Superior temporal gyrus (tissue), 1 donor: ENCODE data around the gene TAB2.
"Not testable (repeated sequence)": the region's sequence is repeated elsewhere in the genome, so short reads cannot be mapped to it uniquely, and the experiment has no call there.

Source experiments
- DNase-seq: peaks from one replicate; pipeline ENCODE4 v3.0.0-alpha.2; 2016; ENCODE audit errors: extremely low spot score

The TAB2 gene

DNA sequence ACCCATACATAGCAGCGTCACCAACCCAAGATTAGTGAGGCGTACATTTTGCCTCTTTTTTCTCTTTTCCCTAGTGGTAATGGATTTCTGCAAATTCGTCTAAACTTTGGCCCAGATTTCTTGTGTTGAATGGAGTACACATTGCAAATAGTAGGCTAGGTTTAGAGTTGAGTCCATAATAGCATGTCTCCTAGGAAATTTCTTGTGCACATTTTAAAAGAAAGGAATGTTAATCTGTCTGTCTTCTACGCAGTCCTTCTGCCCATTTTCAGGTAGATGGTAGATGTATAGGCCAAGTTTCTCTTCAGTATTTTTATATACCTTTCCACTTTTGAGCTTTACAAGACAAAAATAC lies 15.7 kb downstream of the TAB2 start:
- DNase-seq = no peak

- no peak for DNase-seq
Measured at GRCh38 chr6:149334201-149334600, 16.7 kb downstream of the TAB2 start.

DNA sequence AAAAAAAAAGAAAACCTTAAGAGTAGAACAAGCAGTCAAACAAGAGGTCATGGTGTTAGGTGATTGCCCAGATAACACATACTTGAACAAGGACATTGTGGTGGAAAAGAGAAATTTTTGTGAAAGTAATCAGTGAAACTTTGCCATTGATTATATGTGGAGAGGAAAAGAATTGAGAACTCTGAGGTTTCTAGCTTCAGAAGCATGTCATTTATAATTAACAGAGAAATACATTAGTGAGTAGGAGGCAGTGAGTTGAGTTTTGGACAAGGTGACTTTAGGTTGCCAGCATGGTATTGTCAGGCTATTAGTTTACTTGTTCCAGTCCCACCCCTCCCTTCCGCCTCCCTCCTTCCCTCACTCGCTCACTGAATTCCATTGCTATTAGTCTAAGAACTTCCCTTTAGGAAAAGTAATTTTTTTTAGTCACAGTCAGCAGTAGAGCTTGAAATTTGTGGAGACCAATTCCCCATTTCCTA lies 17.2 kb downstream of the TAB2 start:
- DNase-seq = no peak

- DNase-seq = no peak
Measured at GRCh38 chr6:149335924-149336608, 18.6 kb downstream of the TAB2 start.

- DNase-seq = no peak
Measured at GRCh38 chr6:149336609-149336928, 19.1 kb downstream of the TAB2 start.

DNA sequence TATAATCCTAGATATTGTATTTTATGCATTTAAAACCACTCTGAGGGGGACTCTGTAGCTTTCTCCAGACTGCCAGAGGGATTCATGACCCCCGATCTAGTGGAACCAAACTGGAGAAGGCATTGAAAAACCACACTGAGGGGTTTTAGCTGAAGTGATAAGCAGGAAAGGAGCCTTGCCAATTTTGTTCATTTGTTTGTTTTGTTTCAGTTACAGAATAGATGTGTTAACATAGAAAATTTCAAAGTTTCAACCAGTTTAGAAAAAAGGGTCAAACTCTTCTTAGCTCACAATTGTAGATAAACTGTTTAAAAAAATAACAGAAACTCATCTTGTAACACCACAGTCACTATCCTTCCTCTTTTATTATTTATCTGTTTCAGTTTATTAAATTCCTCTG lies 19.8 kb downstream of the TAB2 start:
- no peak for DNase-seq

DNA sequence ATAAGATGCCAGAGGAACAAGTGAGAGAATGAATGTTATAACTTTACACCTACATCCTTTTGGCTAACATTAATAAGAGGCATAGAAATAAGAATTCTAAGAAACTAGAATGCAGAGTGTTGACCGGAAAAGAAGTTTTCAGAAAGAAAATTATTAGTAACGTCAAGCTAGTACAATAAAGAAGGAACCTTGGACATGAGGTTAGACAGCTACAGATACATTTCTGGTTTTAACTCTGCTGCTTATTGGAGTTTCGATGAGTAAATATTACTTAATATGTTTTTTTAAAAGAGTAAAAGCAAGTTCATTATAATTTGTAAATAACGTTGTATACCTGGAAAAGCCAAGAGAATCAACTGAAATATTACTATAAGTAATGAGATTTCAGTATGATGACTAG lies 22.7 kb downstream of the TAB2 start:
- DNase-seq = no peak

DNA sequence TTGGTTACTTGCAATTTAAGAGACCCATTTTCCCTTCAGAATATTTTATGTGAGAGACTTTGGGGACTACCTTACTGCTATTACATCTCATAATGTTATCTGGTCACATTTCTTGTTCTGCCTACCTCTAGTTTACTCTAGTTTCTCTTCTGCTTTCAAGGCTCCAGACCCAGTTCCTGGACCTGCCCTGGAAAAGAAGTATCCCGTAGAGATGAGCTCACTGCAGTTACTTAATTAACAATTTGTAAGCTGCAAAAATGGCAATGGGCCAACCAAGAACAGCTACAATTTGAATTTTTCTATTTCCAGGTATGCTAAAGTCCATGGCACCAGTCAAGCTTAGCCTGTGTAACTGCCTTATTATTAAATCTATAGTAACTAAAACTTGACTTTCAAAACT lies 25.0 kb downstream of the TAB2 start:
- no peak for DNase-seq

GRCh38 chr6:149343501-149343900 lies 26.0 kb downstream of the TAB2 start:
- DNase-seq = no peak

DNA sequence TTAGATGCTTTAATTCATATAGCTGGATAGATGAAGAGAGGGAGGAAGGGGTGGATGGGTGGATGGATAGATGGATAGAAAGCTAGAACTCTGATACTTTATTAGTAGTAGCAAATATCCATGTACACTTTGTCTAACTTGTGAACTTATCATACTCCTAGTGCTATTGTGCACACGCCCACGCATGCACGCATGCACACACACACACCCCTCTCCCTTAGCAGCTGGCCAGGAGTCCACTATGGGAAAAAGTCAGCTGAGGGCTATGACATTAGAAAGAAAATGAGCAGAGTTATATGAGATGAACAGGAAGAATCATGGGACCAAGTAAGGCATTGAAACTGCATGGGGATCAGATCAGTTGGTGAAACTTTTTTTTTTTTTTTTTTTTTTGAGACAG lies 28.6 kb downstream of the TAB2 start:
- no peak for DNase-seq

GRCh38 chr6:149347067-149347466 lies 29.6 kb downstream of the TAB2 start:
- no peak for DNase-seq

DNA sequence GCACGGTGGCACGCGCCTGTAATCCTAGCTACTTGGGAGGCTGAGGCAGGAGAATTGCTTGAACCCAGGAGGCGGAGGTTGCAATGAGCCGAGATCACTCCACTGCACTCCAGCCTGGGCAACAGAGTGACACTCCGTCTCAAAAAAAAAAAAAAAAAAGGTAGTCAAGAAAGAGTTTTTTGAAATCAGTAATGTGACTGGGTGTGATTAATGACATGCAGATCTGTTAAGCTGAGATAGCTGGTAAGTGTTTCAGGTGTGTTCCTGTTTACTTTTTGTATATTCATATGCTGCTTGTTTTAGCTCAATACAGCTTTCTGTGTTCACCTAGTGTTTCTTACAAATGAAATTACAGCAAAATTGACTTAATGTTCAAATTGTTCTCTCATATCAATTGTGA lies 31.8 kb downstream of the TAB2 start:
- DNase-seq = not testable (repeated sequence)

DNA sequence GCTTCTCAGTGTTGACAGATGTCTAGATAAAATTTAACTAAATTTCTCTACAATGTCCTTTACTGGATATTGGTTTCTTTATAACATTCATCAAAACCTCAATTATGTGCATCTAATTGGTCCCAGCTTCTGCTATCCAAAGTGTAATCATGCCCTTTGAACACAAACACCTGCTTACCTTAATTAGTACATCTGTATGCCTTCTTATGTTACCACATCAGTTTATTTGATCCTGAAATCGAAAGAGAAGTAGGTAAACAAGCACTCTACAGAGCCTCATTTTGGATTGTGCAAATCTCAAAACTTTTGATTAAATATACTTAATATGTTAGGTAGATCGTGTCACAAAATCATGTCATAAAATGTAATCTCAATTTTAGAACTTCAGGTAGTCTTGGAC lies 36.5 kb downstream of the TAB2 start:
- DNase-seq = no peak

- no peak for DNase-seq
Measured at GRCh38 chr6:149356081-149356750, 38.7 kb downstream of the TAB2 start.

GRCh38 chr6:149357726-149358538 lies 40.4 kb downstream of the TAB2 start:
- no peak for DNase-seq

- no peak for DNase-seq
Measured at GRCh38 chr6:149359440-149359839, 41.9 kb downstream of the TAB2 start.

DNA sequence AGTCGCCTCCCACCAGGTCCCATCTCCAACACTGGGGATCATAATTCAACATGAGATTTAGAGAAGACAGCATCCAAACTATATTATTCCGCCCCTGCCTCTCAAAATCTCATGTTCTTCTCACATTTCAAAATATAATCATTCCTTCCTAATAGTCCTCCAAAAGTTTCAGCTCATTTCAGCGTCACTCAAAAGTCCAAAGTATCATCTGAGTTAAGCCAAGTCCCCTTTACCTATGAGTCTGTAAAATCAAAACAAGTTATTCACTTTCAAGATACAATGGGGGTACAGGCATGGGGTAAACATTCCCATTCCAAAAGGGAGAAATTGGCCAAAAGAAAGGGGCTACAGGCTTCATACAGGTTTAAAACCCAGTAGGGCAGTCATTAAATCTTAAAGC lies 43.0 kb downstream of the TAB2 start:
- no peak for DNase-seq

DNA sequence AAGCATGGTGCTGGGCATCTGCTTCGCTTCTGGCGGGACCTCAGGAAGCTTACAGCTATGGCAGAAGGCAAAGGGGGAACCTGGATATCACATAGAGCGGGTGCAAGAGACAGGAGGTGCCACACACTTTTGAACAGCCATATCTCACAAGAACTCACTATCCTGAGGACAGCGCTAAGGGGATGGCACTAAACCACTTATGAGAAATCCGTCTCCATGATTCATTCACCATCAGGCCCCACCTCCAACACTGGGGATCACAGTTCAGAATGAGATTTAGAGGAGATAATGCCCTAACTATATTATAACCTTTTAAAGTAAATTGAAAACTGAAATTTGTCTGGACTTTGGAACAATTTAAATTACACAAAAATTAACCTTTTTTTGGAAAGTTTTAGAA lies 44.8 kb downstream of the TAB2 start:
- no peak for DNase-seq

DNA sequence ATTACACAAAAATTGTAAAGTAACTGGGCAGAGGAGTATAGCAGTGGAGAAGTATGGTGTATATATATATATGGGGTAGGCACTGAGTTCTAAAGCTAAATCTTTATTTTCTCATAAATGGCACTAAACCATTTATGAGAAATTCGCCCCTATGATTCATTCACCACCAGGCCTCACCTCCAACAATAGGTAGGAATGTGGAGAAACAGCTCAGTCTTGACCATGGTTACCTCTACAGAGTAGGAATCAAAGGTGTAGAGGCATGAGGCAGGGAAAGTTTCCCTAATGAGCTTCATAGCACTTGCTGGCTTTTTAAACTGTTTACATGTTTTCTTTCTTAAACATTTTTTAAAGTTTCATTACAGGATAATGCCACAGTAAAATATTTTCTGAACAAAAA lies 45.6 kb downstream of the TAB2 start:
- no peak for DNase-seq

DNA sequence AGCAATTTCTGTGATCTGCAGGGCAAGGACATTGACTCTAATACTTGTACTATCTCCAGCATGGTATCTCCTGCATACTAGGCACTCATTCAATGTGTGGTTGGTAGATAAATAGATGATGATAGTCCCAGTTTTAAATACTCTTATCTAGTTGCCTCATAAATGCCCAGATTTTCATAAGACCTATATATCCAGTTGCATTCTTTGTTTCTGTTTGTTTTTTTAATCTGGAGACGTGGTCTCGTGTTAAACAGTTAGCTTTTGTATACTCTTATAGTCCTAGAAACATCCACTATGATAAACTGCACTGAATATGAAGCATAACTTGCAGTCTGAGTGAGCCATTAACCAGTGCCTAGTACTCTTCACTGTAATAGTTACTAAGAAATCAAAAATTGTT lies 47.0 kb downstream of the TAB2 start:
- no peak for DNase-seq

DNA sequence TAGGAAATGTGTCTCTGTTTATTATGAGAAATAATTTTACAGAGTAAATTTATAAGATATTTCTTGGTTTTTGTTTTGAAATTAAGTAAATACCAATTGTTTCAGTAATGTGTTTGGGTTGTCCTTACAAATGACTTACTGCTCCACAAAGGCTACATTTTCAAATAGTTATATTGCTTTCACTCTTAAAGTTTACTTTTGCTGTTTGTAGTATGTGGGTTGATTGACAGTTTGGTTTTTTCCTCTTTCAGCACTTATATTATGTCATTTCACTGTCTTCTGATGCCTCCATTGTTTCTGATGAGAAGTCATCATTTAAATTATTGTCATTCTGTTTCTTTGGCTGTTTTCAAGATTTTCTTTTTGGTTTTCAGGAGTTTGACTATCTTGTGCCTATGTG lies 47.7 kb downstream of the TAB2 start:
- DNase-seq = no peak

DNA sequence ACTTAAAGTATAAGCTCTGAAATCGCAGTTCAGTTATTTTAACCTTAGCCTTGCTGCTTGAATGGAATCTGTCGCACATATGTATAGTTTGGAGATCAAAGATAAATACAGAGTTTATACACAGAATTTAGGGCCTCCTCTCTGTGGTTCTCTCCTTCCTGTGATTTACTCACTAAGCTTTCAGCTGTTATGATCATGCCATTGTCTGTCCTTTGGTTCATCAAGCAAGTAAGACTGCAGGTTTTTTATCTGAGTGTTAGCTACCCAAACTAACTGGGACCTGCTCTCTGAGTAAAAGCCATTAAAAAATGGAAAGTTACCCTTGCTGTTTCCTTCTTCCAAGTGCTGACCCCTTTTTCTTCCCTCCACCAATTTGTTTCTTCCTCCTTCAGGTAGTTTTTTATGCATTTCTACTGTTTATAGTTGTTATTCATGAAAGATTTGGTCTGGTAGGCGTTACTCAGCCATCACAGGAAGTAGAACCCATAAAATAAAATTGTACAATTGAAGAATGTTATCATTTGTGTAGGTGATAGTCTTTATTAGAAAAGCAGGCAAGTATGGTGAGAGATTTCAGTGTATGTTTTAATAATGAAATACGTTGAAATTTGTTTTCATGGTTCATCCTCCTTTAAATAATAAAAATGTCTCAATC lies 48.9 kb downstream of the TAB2 start:
- DNase-seq = no peak

DNA sequence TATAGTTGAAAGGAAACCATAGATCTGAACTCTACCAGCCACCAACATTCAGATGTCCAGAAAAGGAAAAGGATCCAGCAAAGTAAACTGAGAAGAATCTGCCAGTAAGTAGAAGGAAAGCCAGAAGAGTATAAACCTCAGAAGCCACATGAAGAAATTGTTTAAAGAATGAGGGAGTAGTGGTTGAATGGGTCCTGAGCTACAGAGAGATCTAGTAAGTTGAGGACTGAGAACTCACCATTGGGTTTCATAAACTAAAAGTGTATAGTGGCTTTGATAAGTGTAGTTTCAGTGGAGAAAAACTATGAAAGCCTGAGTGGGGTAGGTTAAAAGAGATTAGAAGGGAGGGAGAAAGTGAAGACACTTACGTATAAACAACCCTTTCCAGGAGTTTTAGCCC lies 50.6 kb downstream of the TAB2 start:
- DNase-seq = no peak
